ENCODE measurements around the gene RPS6KA4. TPM values are rescaled to one million over a fixed set of nuclear protein-coding genes. Genes with fewer than 3 reads are reported as not detected.

The RPS6KA4 gene
- total RNA-seq, 2 donors from 2014 or later, result 18.9 to 23.7 TPM

GRCh38 chr11:64373598-64373974, 14.6 kb downstream of the RPS6KA4 start:
- TF ChIP-seq CTCF (IDR thresholded peaks at IDR 0.05) (no peak), POLR2A (IDR thresholded peaks at IDR 0.05) (no peak), POLR2AphosphoS5 (IDR thresholded peaks at IDR 0.05) (no peak)
- intact Hi-C loops (cut with DNase I), result no loop called here
- DNase-seq (ENCODE audit: low spot score), result no peak
- H3K4me1 ChIP-seq (replicated peaks), result peaks cover under 1% of the 10 kb centered on the region
- no peaks in the 10 kb centered on the region for H3K9me3 ChIP-seq
- WGBS, result 63% methylated on average over 5 of the region's 5 CpGs
- H3K27ac ChIP-seq, result no peak overlapping the region
- no peaks in the 10 kb centered on the region for H3K27me3 ChIP-seq (replicated peaks; ENCODE audit: insufficient read depth)
- no peak overlapping the region for H3K4me3 ChIP-seq
- H3K36me3 ChIP-seq, result peaks cover 0 to 3% of the 10 kb centered on the region in 2 donors

GRCh38 chr11:64376071-64376470, 17.1 kb downstream of the RPS6KA4 start:
- Histone ChIP-seq H3K36me3 (no peaks in the 10 kb centered on the region), H3K27ac (no peak overlapping the region), H3K27me3 (replicated peaks; ENCODE audit: insufficient read depth) (no peaks in the 10 kb centered on the region), H3K9me3 (no peaks in the 10 kb centered on the region), H3K4me1 (replicated peaks) (peaks cover 6% of the 10 kb centered on the region), H3K4me3 (no peak overlapping the region)
- DNase-seq (ENCODE audit: low spot score), result no peak
- WGBS, result 94% methylated on average over 7 of the region's 7 CpGs
- intact Hi-C loops (cut with DNase I), result no loop called here
- no peak for TF ChIP-seq POLR2A (IDR thresholded peaks at IDR 0.05)
- no peak for TF ChIP-seq POLR2AphosphoS5 (IDR thresholded peaks at IDR 0.05)
- TF ChIP-seq CTCF (IDR thresholded peaks at IDR 0.05), result no peak

GRCh38 chr11:64378335-64378880, 19.4 kb downstream of the RPS6KA4 start:
- TF ChIP-seq CTCF (IDR thresholded peaks at IDR 0.05) (peak in 1 of 4 experiments; percentile 18), POLR2A (IDR thresholded peaks at IDR 0.05) (no peak), POLR2AphosphoS5 (IDR thresholded peaks at IDR 0.05) (peak; percentile 98)
- no peaks in the 10 kb centered on the region for H3K27me3 ChIP-seq (replicated peaks; ENCODE audit: insufficient read depth)
- 8% methylated on average over 14 of the region's 14 CpGs for WGBS
- H3K36me3 ChIP-seq, result no peaks in the 10 kb centered on the region
- H3K9me3 ChIP-seq, result no peaks in the 10 kb centered on the region
- H3K4me1 ChIP-seq (replicated peaks), result peaks cover 6% of the 10 kb centered on the region
- peak overlapping the region; percentile 41 to 75 for H3K27ac ChIP-seq
- intact Hi-C loops (cut with DNase I), result no loop called here
- DNase-seq (ENCODE audit: low spot score), result peak; percentile 88
- no peak overlapping the region for H3K4me3 ChIP-seq

- H3K27ac ChIP-seq, result peak overlapping the region in 1 of 2 donors; percentile 30
- intact Hi-C loops (cut with DNase I), result no loop called here
- WGBS, result 60% methylated on average over 15 of the region's 15 CpGs
- no peaks in the 10 kb centered on the region for H3K27me3 ChIP-seq (replicated peaks; ENCODE audit: insufficient read depth)
- H3K9me3 ChIP-seq, result no peaks in the 10 kb centered on the region
- no peak for DNase-seq (ENCODE audit: low spot score)
- TF ChIP-seq POLR2AphosphoS5 (IDR thresholded peaks at IDR 0.05) (no peak), POLR2A (IDR thresholded peaks at IDR 0.05) (no peak), CTCF (IDR thresholded peaks at IDR 0.05) (no peak)
- no peaks in the 10 kb centered on the region for H3K36me3 ChIP-seq
- H3K4me3 ChIP-seq, result no peak overlapping the region
- H3K4me1 ChIP-seq (replicated peaks), result peaks cover 6% of the 10 kb centered on the region
Observed at GRCh38 chr11:64379160-64379559, 20.2 kb downstream of the RPS6KA4 start.
